Activated T-helper 1 cell treated with anti-CD3 and anti-CD28 coated beads, Interleukin-2, amount 50 U/mL, for 16 hours (primary cell): Measurements from ENCODE around the gene METTL8.

ENCODE experiments used
- DNase-seq, 2 donors: peaks; one replicate each; pipeline ENCODE4 v3.0.0-alpha.2; 2020; ENCODE audit warnings: low read depth in 1 of 2, low spot score in 1 of 2

Gene METTL8

DNA sequence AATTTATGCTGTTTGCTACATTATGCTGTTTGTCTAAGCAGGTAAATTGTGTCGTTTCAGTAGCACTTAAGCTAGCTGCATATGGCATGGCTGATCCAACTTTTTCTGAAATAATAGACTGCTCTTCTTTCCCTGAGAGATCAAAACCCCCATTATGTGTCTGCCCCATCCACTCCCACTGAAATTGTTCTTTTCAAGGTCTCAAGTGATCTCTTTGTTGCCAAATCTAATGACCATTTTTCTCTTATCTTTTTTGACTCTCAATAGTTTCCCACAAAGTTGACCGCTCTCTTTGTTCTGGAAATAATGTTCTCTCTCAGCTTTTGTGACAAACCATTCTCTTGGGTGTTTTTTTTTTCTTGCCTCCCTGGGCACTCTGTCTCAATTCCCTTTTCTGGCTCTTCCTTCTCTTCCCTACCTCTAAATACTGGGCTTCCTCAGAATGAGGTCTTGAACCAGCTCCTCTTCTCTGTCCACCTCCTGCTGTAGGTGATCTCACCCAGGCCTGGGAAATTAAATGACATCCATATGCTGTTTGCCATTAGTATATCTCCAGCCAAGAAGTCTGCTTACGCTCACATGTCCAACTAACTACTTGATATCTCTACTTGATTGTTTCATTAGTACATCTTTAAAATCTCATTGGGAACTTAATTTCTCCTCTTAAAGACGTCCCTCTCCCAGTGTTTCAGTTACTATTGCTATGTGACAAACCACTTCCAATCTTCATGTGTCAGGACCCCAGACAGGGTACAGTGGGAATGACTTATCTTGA is 165.7 kb downstream of the METTL8 start:
- DNase-seq: no peak
